LNCAP (cell line): Measurements from ENCODE around the gene MAP1B.

Experiments
- TF ChIP-seq, protein P1 (sequence below): fragments of 450-650 bp; IDR thresholded peaks from 2 replicates; pipeline ENCODE4 v1.5.1; 2017; ENCODE audit warnings: mild to moderate bottlenecking

MAP1B gene

DNA sequence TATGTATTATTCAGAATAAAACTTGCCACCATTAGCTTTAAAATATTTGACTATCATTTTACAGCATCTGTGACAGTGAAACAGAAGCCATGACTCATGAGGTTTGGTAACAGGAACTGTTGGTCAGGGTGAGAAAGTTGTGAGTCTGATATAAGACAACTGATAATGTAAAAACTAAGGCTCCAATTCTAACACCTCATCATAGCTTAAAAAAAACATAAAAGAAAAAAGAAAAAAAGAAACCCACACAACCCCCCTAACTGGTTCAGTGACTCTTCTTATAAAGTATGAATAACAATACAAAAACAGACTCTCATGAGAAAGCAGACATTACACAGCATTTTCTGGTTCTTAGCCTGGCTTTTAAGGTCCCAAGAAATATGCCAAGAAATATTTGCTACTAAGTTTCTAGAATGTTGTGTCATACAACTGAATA, 127.0 kb downstream of the MAP1B start:
- TF ChIP-seq, protein P1, sequence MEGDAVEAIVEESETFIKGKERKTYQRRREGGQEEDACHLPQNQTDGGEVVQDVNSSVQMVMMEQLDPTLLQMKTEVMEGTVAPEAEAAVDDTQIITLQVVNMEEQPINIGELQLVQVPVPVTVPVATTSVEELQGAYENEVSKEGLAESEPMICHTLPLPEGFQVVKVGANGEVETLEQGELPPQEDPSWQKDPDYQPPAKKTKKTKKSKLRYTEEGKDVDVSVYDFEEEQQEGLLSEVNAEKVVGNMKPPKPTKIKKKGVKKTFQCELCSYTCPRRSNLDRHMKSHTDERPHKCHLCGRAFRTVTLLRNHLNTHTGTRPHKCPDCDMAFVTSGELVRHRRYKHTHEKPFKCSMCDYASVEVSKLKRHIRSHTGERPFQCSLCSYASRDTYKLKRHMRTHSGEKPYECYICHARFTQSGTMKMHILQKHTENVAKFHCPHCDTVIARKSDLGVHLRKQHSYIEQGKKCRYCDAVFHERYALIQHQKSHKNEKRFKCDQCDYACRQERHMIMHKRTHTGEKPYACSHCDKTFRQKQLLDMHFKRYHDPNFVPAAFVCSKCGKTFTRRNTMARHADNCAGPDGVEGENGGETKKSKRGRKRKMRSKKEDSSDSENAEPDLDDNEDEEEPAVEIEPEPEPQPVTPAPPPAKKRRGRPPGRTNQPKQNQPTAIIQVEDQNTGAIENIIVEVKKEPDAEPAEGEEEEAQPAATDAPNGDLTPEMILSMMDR: no peak

DNA sequence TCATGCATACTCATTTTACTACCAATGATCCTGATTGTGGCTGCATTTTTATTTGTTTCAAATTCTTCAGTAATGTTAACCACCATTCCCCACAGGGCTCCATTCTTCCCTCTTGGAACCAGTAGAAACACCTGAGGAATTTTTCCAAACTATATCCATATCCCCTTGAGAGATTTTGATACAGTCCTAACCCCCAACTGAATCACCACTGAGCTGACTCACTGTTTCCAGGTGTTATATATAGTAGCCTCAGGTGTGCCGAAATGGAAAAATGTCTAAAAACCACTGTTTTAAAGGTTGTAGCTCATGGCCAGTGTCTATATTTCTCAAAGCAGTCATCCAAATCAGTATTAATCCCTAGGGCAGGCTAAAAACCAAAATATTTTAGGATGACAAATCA, 127.6 kb downstream of the MAP1B start:
- TF ChIP-seq, protein P1: no peak

DNA sequence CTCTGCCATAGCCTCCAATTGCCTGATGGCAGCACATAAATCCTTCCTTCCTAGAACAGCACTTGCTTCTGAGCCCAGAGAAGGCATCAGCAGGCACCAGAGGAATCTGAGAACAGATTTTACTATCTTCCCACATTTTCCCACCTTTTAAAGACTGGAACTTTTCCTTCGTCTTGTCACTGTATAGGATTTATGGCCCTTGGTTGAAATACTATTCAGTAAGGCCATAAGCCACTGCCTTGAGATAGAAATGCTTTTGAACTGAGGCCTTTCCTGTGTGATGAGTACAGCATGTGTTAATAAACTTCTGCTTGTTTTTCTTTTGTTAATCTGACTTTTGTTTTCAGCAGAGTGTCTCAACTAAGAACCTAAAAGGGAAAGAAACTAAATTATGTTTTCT, 128.4 kb downstream of the MAP1B start:
- TF ChIP-seq, protein P1: no peak

DNA sequence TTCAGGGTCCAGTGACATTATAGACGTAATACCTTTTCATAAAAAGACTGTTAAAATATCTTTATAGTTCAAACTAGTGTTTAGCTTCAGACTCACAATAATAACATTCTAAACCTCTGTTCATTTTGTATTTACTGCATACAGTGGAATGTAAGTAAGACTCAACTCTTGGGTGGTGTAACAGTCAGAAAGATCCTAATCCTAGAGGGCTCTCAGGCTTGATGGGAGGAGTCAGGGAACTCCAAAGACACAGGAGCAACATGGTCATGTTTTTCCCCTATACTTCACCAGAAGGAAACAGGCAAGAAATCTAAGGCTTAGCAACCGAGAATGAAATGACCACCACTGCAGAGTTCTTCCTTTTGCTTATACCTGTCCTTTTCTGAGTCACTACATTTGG, 130.1 kb downstream of the MAP1B start:
- TF ChIP-seq, protein P1: no peak

DNA sequence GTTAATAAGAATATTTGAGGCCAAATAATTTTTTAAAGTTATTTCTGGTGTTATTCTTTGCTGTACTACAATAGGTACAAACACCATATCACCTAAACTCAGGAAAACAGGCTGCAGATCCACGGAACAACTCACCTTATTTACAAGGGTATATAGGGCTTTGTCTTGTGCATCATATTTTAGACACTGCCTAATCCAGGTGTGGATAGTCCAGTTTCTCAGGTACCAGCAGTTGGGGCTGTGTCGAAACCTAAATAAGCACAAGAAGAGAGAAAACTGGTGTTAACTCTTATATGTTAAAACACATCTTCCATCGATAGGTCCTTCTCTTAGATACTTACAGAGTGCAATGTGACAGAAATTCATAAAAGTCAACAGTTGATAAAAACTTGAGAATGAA, 130.6 kb downstream of the MAP1B start:
- TF ChIP-seq, protein P1: no peak

DNA sequence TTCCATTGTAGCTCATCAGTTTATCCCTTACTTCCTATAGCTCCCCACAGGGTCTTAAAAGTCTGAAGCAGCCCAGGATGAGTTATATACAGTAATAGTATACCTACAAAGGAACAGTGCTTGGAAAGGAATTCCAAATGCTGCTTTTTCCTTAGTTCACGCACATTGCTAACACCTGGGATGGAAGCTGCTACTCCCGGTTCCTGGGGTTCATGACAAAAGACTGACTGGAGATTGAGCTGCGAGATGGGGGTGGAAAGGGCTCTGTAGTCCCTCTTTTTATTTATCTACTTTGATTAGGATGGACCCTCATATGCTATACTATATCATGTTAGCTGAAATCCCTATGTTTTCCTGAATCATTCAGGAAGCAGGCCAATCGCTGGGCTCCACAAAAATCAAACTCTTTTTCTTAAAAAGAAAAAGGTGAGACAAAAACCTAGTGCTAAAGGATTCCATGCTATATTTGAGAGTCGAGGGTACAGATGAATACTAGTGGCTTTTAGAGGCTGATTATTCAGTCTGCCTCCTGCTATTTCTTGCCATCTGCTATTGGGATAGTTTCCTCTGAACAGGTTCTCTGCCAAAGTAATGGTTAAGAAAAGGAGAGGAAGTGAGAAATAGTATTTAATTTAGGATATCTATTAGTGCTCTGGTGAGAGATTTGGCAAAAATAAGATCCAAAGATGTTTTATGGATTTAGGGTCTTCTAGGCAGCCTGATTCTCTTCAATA, 131.6 kb downstream of the MAP1B start:
- TF ChIP-seq, protein P1: no peak

DNA sequence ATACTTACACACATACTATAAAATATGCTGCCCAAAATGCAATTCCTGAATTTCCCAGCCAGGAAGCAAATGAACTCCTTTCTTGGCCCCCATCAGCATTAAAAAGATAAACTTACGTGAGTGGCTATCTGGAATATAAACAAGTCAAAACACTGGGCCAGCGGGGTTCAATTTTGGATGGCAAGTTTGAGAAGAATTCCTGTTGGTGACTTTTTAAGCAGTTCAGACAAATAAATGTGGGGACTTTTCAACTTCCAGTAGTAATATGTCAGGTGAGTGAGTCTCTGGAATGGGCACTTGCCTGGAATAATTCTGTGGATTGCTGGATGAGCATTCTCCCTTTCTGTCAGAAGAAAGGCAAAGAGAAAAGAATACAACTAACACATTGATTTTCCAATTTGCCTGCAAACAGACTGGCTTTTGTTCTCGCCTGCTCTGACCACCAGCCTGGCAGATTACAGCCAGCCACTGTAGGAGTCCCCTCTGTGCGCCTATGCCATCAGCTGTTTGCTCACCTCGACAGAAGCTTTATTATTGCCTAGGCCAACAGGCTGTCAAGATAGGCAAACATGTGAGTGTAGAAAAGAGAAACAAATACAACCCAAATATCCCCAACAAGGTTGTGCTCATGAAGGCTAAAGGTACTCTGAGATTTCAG, 134.2 kb downstream of the MAP1B start:
- TF ChIP-seq, protein P1: no peak
